ENCODE data around the gene CNTNAP4. TPM values are rescaled to one million over a fixed set of nuclear protein-coding genes. Genes with fewer than 3 reads are reported as not detected.

Gene CNTNAP4
- total RNA-seq, 2 donors from 2014 or later: not detected

DNA sequence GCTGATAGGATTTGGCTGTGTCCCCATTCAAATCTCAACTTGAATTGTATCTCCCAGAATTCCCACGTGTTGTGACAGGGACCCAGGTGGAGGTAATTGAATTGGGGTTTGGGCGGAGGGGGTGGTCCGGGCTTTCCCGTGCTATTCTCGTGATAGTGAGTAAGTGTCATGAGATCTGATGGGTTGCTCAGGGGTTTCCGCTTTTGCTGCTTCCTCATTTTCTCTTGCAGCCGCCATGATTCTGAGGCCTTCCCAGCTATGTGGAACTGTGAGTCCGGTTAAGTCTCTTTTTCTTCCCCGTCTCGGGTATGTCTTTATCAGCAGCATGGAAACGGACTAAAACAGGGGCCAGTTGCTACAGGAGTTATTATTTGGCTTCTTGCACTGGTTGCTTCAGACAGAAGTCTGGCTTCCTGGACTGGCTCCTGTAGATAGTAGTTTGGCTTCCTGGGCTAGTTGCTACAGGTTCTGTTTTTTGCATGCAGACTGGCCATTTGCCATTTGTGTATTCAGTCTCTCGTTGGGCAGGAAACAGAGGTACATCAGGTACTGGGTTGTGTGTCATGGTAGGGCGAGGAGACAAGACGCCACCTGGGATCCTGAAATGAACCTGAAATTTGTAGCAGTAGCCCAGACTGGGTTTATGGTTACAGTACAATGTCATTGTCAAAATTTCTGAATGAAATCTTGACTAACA lies 32.6 kb downstream of the CNTNAP4 start:
- no peak for DNase-seq (ENCODE audit: low spot score)
- Histone ChIP-seq H3K9me3 (no peaks in the 10 kb centered on the region), H3K36me3 (no peaks in the 10 kb centered on the region), H3K4me3 (no peak overlapping the region), H3K27ac (no peak overlapping the region), H3K27me3 (no peaks in the 10 kb centered on the region), H3K4me1 (no peaks in the 10 kb centered on the region)
- TF ChIP-seq, protein P1, sequence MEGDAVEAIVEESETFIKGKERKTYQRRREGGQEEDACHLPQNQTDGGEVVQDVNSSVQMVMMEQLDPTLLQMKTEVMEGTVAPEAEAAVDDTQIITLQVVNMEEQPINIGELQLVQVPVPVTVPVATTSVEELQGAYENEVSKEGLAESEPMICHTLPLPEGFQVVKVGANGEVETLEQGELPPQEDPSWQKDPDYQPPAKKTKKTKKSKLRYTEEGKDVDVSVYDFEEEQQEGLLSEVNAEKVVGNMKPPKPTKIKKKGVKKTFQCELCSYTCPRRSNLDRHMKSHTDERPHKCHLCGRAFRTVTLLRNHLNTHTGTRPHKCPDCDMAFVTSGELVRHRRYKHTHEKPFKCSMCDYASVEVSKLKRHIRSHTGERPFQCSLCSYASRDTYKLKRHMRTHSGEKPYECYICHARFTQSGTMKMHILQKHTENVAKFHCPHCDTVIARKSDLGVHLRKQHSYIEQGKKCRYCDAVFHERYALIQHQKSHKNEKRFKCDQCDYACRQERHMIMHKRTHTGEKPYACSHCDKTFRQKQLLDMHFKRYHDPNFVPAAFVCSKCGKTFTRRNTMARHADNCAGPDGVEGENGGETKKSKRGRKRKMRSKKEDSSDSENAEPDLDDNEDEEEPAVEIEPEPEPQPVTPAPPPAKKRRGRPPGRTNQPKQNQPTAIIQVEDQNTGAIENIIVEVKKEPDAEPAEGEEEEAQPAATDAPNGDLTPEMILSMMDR (IDR thresholded peaks at IDR 0.05): no peak

DNA sequence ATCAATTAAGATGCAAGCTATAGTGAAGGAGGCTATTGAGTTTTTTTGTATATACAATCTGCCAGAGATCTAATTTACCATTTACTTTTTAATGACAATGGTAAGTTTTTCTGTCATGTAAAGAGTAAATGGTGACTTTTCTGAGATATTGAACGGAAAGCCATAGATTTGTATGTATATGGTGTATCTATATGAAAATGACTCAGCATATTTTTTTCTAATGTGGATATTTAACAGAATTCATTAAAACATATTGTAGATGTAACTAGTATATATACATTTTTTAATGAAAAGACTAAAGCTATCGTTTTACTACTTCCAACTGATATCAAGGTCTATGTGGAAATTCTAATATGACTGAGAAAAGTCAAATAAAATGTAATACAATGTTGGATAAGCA lies 34.1 kb downstream of the CNTNAP4 start:
- Histone ChIP-seq H3K4me1 (no peaks in the 10 kb centered on the region), H3K36me3 (no peaks in the 10 kb centered on the region), H3K9me3 (no peaks in the 10 kb centered on the region), H3K4me3 (no peak overlapping the region), H3K27ac (no peak overlapping the region), H3K27me3 (no peaks in the 10 kb centered on the region)
- TF ChIP-seq, protein P1 (IDR thresholded peaks at IDR 0.05): no peak
- DNase-seq (ENCODE audit: low spot score): no peak

- no peaks in the 10 kb centered on the region for H3K9me3 ChIP-seq
- no peaks in the 10 kb centered on the region for H3K4me1 ChIP-seq
- no peak overlapping the region for H3K4me3 ChIP-seq
- H3K27me3 ChIP-seq: no peaks in the 10 kb centered on the region
- DNase-seq (ENCODE audit: low spot score): no peak
- TF ChIP-seq, protein P1 (IDR thresholded peaks at IDR 0.05): no peak
- no peaks in the 10 kb centered on the region for H3K36me3 ChIP-seq
- no peak overlapping the region for H3K27ac ChIP-seq
Measured at GRCh38 chr16:76318565-76318964, 41.4 kb downstream of the CNTNAP4 start.

- no peaks in the 10 kb centered on the region for H3K4me1 ChIP-seq
- H3K36me3 ChIP-seq: no peaks in the 10 kb centered on the region
- H3K9me3 ChIP-seq: no peaks in the 10 kb centered on the region
- H3K27ac ChIP-seq: no peak overlapping the region
- no peak overlapping the region for H3K4me3 ChIP-seq
- H3K27me3 ChIP-seq: no peaks in the 10 kb centered on the region
- DNase-seq (ENCODE audit: low spot score): no peak
- TF ChIP-seq, protein P1 (IDR thresholded peaks at IDR 0.05): no peak
Measured at GRCh38 chr16:76329106-76329505, 51.9 kb downstream of the CNTNAP4 start.

DNA sequence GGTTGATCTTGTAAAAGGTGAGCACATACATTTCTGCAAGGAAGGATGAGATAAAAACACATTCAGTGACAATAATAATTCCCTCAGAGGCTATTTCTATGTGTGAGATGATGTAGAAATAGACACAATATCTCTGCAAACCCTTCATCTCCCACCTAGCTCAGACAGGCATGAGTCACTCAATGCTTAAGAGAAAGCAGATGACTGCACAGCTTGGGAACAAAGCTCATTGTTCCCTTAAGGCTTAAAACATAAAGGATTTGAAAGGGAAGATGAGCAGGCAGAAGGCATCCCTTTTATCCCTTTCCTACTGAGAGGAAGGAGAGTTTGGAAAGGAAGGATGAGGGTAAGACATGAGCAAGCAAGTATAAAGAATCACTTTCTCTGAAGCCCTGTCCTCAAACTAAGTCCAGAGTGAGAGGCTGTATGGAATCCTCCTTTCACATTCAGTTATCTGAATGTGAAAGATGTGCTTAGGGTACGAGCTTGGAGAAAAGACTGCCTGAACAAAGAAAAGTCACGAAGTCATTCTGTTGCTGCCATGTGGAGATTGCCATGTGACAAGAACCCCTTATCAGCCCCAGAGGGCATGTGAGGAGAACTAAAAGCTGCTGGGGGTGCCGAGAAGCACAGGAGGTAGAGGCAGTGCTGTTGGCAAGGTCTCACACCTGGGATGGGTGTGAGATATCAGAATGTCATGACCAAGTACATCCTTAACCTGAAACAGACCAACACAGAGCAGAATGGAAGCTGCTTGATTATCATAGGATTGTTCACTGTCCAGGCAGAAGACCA lies 58.2 kb downstream of the CNTNAP4 start:
- DNase-seq (ENCODE audit: low spot score): no peak
- TF ChIP-seq, protein P1 (IDR thresholded peaks at IDR 0.05): no peak
- Histone ChIP-seq H3K4me1 (no peaks in the 10 kb centered on the region), H3K27ac (no peak overlapping the region), H3K9me3 (peaks cover 0 to 6% of the 10 kb centered on the region in 2 donors), H3K27me3 (no peaks in the 10 kb centered on the region), H3K36me3 (no peaks in the 10 kb centered on the region), H3K4me3 (no peak overlapping the region)

Measured in right atrium auricular region (tissue), 2 donors.